ENCODE results near the gene LCORL.
"Not testable (repeated sequence)": the region's sequence is repeated elsewhere in the genome, so short reads cannot be mapped to it uniquely, and the experiment has no call there.

LCORL gene

DNA sequence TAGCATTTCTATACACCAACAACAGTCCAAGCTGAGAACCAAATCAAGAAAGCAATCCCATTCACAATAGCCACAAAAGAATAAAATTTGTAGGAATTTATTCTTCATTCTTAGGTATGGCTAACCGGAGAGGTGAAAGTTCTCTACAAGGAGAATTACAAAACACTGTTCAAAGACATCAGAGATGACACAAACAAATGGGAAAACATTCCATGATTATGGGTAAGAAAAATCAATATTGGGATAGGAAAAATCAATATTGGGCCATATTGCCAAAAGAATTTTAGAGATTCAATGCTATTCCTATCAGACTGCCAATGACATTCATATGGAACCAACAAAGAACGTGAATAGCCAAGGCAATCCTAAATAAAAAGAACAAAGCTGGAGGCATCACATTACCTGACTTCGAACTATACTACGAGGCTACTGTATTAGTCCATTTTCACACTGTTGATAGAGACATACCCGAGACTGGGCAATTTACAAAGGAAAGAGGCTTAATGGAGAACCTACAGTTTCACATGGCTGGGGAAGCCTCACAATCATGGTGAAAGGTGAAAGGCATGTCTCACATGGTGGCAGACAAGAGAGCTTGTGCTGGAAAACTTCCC is 161.7 kb downstream of the LCORL start:
- no peak overlapping the region for H3K9ac ChIP-seq (ENCODE audit: low read depth, low read length, poor library complexity, severe bottlenecking)
- no peaks in the 10 kb centered on the region for H3K9me2 ChIP-seq (replicated peaks; ENCODE audit: low read depth, low read length)
- H3K27me3 ChIP-seq (ENCODE audit: insufficient read depth, low read length, poor library complexity, severe bottlenecking): no peaks in the 10 kb centered on the region
- no peaks in the 10 kb centered on the region for H3F3A ChIP-seq (ENCODE audit: low read depth)
- H3K36me3 ChIP-seq (ENCODE audit: insufficient read depth, low read length): no peaks in the 10 kb centered on the region
- H2AFZ ChIP-seq (ENCODE audit: low read length): no peak overlapping the region
- H4K20me1 ChIP-seq (ENCODE audit: insufficient read depth, low read length, poor library complexity, severe bottlenecking): no peaks in the 10 kb centered on the region
- H3K79me2 ChIP-seq (ENCODE audit: insufficient read depth, low read length): no peaks in the 10 kb centered on the region
- H3K4me1 ChIP-seq (ENCODE audit: insufficient read depth, low read length, poor library complexity, severe bottlenecking): no peaks in the 10 kb centered on the region
- no peaks in the 10 kb centered on the region; the same call in 1 of the 2 replicates for H3K9me3 ChIP-seq (ENCODE audit: insufficient read depth, low read depth, low read length)
- H3K4me3 ChIP-seq (ENCODE audit: low read length, poor library complexity, severe bottlenecking): no peak overlapping the region
- no peak overlapping the region for H3K4me2 ChIP-seq (ENCODE audit: low read depth, low read length, poor library complexity, severe bottlenecking)
- TF ChIP-seq CTCF (conservative IDR thresholded peaks at IDR 0.05; ENCODE audit: low read length) (no peak), EZH2phosphoT487 (IDR thresholded peaks at IDR 0.05; ENCODE audit: borderline replicate concordance) (no peak)

DNA sequence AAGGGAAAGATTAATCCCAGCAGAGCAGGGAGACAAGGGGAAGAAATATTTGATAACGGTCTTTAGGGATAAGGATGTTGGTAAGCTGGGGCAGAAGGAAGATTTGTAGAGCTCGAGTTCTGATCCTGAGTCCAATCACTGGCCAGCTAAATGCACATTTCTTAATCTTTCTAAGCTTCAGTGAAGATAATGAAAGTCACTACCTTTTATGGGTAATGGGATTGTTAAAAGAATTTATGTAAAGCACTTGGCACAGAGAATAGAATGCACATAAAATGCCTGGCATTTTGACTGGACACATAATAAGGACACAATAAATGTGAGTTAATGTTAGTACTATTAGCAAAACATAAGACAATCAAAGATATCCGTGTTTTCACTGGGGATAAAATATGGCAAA is 167.5 kb downstream of the LCORL start:
- Histone ChIP-seq H3K9me2 (replicated peaks; ENCODE audit: low read depth, low read length) (no peaks in the 10 kb centered on the region), H3K36me3 (ENCODE audit: insufficient read depth, low read length) (no peaks in the 10 kb centered on the region), H4K20me1 (ENCODE audit: insufficient read depth, low read length, poor library complexity, severe bottlenecking) (no peaks in the 10 kb centered on the region), H2AFZ (ENCODE audit: low read length) (no peak overlapping the region), H3K9me3 (ENCODE audit: insufficient read depth, low read depth, low read length) (no peaks in the 10 kb centered on the region), H3F3A (ENCODE audit: low read depth) (no peaks in the 10 kb centered on the region), H3K4me2 (ENCODE audit: low read depth, low read length, poor library complexity, severe bottlenecking) (no peak overlapping the region), H3K4me3 (ENCODE audit: low read length, poor library complexity, severe bottlenecking) (no peak overlapping the region), H3K4me1 (ENCODE audit: insufficient read depth, low read length, poor library complexity, severe bottlenecking) (no peaks in the 10 kb centered on the region), H3K79me2 (ENCODE audit: insufficient read depth, low read length) (no peaks in the 10 kb centered on the region), H3K9ac (ENCODE audit: low read depth, low read length, poor library complexity, severe bottlenecking) (no peak overlapping the region), H3K27me3 (ENCODE audit: insufficient read depth, low read length, poor library complexity, severe bottlenecking) (no peaks in the 10 kb centered on the region)
- TF ChIP-seq EZH2phosphoT487 (IDR thresholded peaks at IDR 0.05; ENCODE audit: borderline replicate concordance): no peak
- no peak for TF ChIP-seq CTCF (conservative IDR thresholded peaks at IDR 0.05; ENCODE audit: low read length)

GRCh38 chr4:17851959-17852358 is 169.6 kb downstream of the LCORL start:
- Histone ChIP-seq H4K20me1 (ENCODE audit: insufficient read depth, low read length, poor library complexity, severe bottlenecking) (no peaks in the 10 kb centered on the region), H3K36me3 (ENCODE audit: insufficient read depth, low read length) (0 out of 2 replicates have a peak, but pooled peaks cover under 1% of the 10 kb centered on the region), H3K79me2 (ENCODE audit: insufficient read depth, low read length) (no peaks in the 10 kb centered on the region), H3K4me2 (ENCODE audit: low read depth, low read length, poor library complexity, severe bottlenecking) (no peak overlapping the region), H2AFZ (ENCODE audit: low read length) (no peak overlapping the region), H3K9me2 (replicated peaks; ENCODE audit: low read depth, low read length) (no peaks in the 10 kb centered on the region), H3K4me1 (ENCODE audit: insufficient read depth, low read length, poor library complexity, severe bottlenecking) (no peaks in the 10 kb centered on the region), H3K9me3 (ENCODE audit: insufficient read depth, low read depth, low read length) (no peaks in the 10 kb centered on the region), H3K9ac (ENCODE audit: low read depth, low read length, poor library complexity, severe bottlenecking) (no peak overlapping the region), H3K27me3 (ENCODE audit: insufficient read depth, low read length, poor library complexity, severe bottlenecking) (no peaks in the 10 kb centered on the region), H3K4me3 (ENCODE audit: low read length, poor library complexity, severe bottlenecking) (no peak overlapping the region), H3F3A (ENCODE audit: low read depth) (no peaks in the 10 kb centered on the region)
- TF ChIP-seq CTCF (conservative IDR thresholded peaks at IDR 0.05; ENCODE audit: low read length): no peak
- no peak for TF ChIP-seq EZH2phosphoT487 (IDR thresholded peaks at IDR 0.05; ENCODE audit: borderline replicate concordance)

GRCh38 chr4:17850295-17850694 is 171.3 kb downstream of the LCORL start:
- not testable (repeated sequence) for H4K20me1 ChIP-seq (ENCODE audit: insufficient read depth, low read length, poor library complexity, severe bottlenecking); H3K4me2 ChIP-seq (ENCODE audit: low read depth, low read length, poor library complexity, severe bottlenecking); H2AFZ ChIP-seq (ENCODE audit: low read length); H3K4me3 ChIP-seq (ENCODE audit: low read length, poor library complexity, severe bottlenecking); H3K79me2 ChIP-seq (ENCODE audit: insufficient read depth, low read length); H3K4me1 ChIP-seq (ENCODE audit: insufficient read depth, low read length, poor library complexity, severe bottlenecking); H3K27me3 ChIP-seq (ENCODE audit: insufficient read depth, low read length, poor library complexity, severe bottlenecking); H3K9me2 ChIP-seq (replicated peaks; ENCODE audit: low read depth, low read length); H3K9me3 ChIP-seq (ENCODE audit: insufficient read depth, low read depth, low read length); H3F3A ChIP-seq (ENCODE audit: low read depth); H3K9ac ChIP-seq (ENCODE audit: low read depth, low read length, poor library complexity, severe bottlenecking)
- H3K36me3 ChIP-seq (ENCODE audit: insufficient read depth, low read length): peaks cover 17% of the 10 kb centered on the region; the same call in 1 of the 2 replicates
